Panc1 (cell line): Measurements from ENCODE around the gene BMAL1. TPM values are rescaled to one million over a fixed set of nuclear protein-coding genes. Genes with fewer than 3 reads are reported as not detected.

Source experiments
- ATAC-seq: fragments of 200-7000 bp; cut with Tn5 transposase; 2 replicates; pipeline ENCODE4 v1.9.1; 2020; ENCODE audit warnings: mild to moderate bottlenecking, moderate library complexity
- BruUV-seq: library from RNA; stranded (reverse); fragments of 400-500 nt; replicated peaks from 2 replicates; lab custom pipeline; 2021; lab: Mats Ljungman, UMichigan
- CTCF ChIA-PET: fragments of 300-600 bp; sonication (Branson Sonifier 250); formaldehyde crosslinking; loops from one replicate; lab custom pipeline; 2022; ENCODE audit warnings: antibody characterized with exemption; lab: Charles Lee
- POLR2A ChIA-PET: fragments of 300-600 bp; sonication (Branson Sonifier 250); formaldehyde crosslinking; loops from one replicate; lab custom pipeline; 2022; ENCODE audit warnings: antibody characterized with exemption; lab: Charles Lee
- DNase-seq: peaks from one replicate; pipeline ENCODE4 v3.0.0-alpha.2; 2010; ENCODE audit warnings: low read depth, low spot score
- H3K27ac ChIP-seq: 2 replicates; pipeline ENCODE4 v1.5.1; 2011; ENCODE audit warnings: mild to moderate bottlenecking, low read length, inconsistent platforms
- H3K27me3 ChIP-seq: fragments of 200-500 bp; sonication (Bioruptor generic); 2 replicates; pipeline ENCODE4 v1.6.0; 2014; ENCODE audit warnings: low read length, inconsistent platforms; ENCODE audit not compliant: control insufficient read depth, insufficient read depth
- H3K36me3 ChIP-seq: fragments of 200-500 bp; sonication (Bioruptor generic); 2 replicates; pipeline ENCODE4 v1.5.1; 2014; ENCODE audit warnings: inconsistent platforms, mild to moderate bottlenecking, low read length, moderate library complexity; ENCODE audit not compliant: control insufficient read depth, insufficient read depth
- H3K4me1 ChIP-seq: 2 replicates; pipeline ENCODE4 v1.5.1; 2011; ENCODE audit warnings: inconsistent platforms, mild to moderate bottlenecking, low read length, moderate library complexity; ENCODE audit not compliant: control insufficient read depth, insufficient read depth
- H3K4me3 ChIP-seq, 2 experiments: 2 replicates each; pipeline ENCODE4 v1.5.1; 2011 to 2012; ENCODE audit warnings: low read depth in 2 of 2, low read length in 2 of 2, mild to moderate bottlenecking in 2 of 2, inconsistent platforms in 1 of 2, moderate library complexity in 1 of 2
- H3K9me3 ChIP-seq: fragments of 200-500 bp; sonication (Bioruptor generic); 2 replicates; pipeline ENCODE4 v1.5.1; 2014; ENCODE audit warnings: low read depth, mild to moderate bottlenecking, inconsistent platforms, low read length, moderate library complexity; ENCODE audit not compliant: control insufficient read depth, insufficient read depth
- CTCF ChIP-seq: fragments of 450-650 bp; IDR thresholded peaks from 2 replicates; pipeline ENCODE4 v1.5.1; 2017; ENCODE audit warnings: mild to moderate bottlenecking
- POLR2AphosphoS5 ChIP-seq: IDR thresholded peaks from 2 replicates; pipeline ENCODE4 v1.6.1; 2012; ENCODE audit warnings: mild to moderate bottlenecking, low read depth, low read length, moderate library complexity
- REST ChIP-seq, 2 experiments: IDR thresholded peaks; 2 replicates each; pipeline ENCODE4 v1.6.1; 2011 to 2012; ENCODE audit warnings: low read depth in 2 of 2, control low read depth in 1 of 2, low read length in 1 of 2, mild to moderate bottlenecking in 1 of 2, moderate library complexity in 1 of 2; ENCODE audit not compliant: insufficient read depth in 1 of 2
- SIN3A ChIP-seq: IDR thresholded peaks from 2 replicates; pipeline ENCODE4 v1.6.1; 2012; ENCODE audit warnings: low read depth, mild to moderate bottlenecking, low read length, moderate library complexity, borderline replicate concordance; ENCODE audit not compliant: insufficient read depth
- TCF7L2 ChIP-seq: IDR thresholded peaks from 2 replicates; pipeline ENCODE4 v1.6.1; 2011; ENCODE audit warnings: mild to moderate bottlenecking, low read depth, low read length, inconsistent platforms
- in situ Hi-C: cut with HindIII; loops from 2 replicates; pipeline ENCODE4 v1.10.0; 2016; ENCODE audit warnings: low sequenced_read_pairs, low pct_unique_long_range_greater_than_20kb
- intact Hi-C: fragments of 100-400 bp; cut with micrococcal nuclease; formaldehyde crosslinking; loops from one replicate; pipeline ENCODE4 v1.10.0; 2022; ENCODE audit not compliant: unreplicated experiment
- total RNA-seq: library from RNA; stranded (reverse); gene quantifications from one replicate; pipeline ENCODE4 v1.2.1, GENCODE V29; 2021; ENCODE audit not compliant: unreplicated experiment

The BMAL1 gene
- total RNA-seq, 1 experiment from 2014 or later = 9.3 TPM

GRCh38 chr11:13348305-13348704 lies 70.7 kb downstream of the BMAL1 start:
- no peak overlapping the region for H3K4me3 ChIP-seq
- TF ChIP-seq POLR2AphosphoS5 = no peak
- TF ChIP-seq REST (IDR thresholded peaks at IDR 0.05; ENCODE audit: insufficient read depth in 1 of 2, low read depth in 2 of 2, low read length in 1 of 2) = no peak
- TF ChIP-seq SIN3A = no peak
- no peak for TF ChIP-seq CTCF
- TF ChIP-seq TCF7L2 = no peak
- intact Hi-C loops = no loop called here
- DNase-seq (no peak), ATAC-seq (no peak)
- BruUV-seq = no TSS peak
- no peaks in the 10 kb centered on the region for H3K36me3 ChIP-seq
- H3K27ac ChIP-seq = no peak overlapping the region
- H3K27me3 ChIP-seq = no peaks in the 10 kb centered on the region
- POLR2A ChIA-PET = no interaction called here
- in situ Hi-C loops = no loop called here
- H3K9me3 ChIP-seq = no peaks in the 10 kb centered on the region
- CTCF ChIA-PET = no interaction called here
- H3K4me1 ChIP-seq = no peaks in the 10 kb centered on the region

GRCh38 chr11:13349046-13349445 lies 71.5 kb downstream of the BMAL1 start:
- TF ChIP-seq SIN3A (no peak), REST (IDR thresholded peaks at IDR 0.05; ENCODE audit: insufficient read depth in 1 of 2, low read depth in 2 of 2, low read length in 1 of 2) (no peak), CTCF (no peak), POLR2AphosphoS5 (no peak), TCF7L2 (no peak)
- BruUV-seq = no TSS peak
- CTCF ChIA-PET = no interaction called here
- Histone ChIP-seq H3K36me3 (no peaks in the 10 kb centered on the region), H3K4me3 (no peak overlapping the region), H3K4me1 (no peaks in the 10 kb centered on the region), H3K27ac (no peak overlapping the region), H3K27me3 (no peaks in the 10 kb centered on the region), H3K9me3 (no peaks in the 10 kb centered on the region)
- ATAC-seq (no peak), DNase-seq (no peak)
- POLR2A ChIA-PET = no interaction called here
- in situ Hi-C loops (no loop called here), intact Hi-C loops (no loop called here)
